Measurements from ENCODE around the gene MAN1C1. TPM values are rescaled to one million over a fixed set of nuclear protein-coding genes. Genes with fewer than 3 reads are reported as not detected.

The MAN1C1 gene
- total RNA-seq, 2 donors from 2014 or later, result 2.2 to 4.3 TPM

GRCh38 chr1:25825605-25826004, 209.0 kb downstream of the MAN1C1 start:
- no peaks in the 10 kb centered on the region for H3K9me3 Mint-ChIP-seq
- no peak overlapping the region for H3K27ac Mint-ChIP-seq
- Histone ChIP-seq H3K36me3 (ENCODE audit: control insufficient read depth, insufficient read depth, low read length) (peaks cover 38% of the 10 kb centered on the region), H3K27ac (ENCODE audit: low read depth, low read length) (no peak overlapping the region), H3K4me1 (ENCODE audit: control insufficient read depth, insufficient read depth, low read length) (no peaks in the 10 kb centered on the region), H3K9ac (ENCODE audit: extremely low read depth, low read length, poor library complexity, severe bottlenecking) (no peak overlapping the region), H3K4me3 (ENCODE audit: low read length) (no peak overlapping the region), H3K9me3 (ENCODE audit: control insufficient read depth, low read length) (no peaks in the 10 kb centered on the region), H3K27me3 (ENCODE audit: control insufficient read depth, insufficient read depth, low read length, poor library complexity, severe bottlenecking) (peaks cover 15% of the 10 kb centered on the region)
- no peak for DNase-seq
- no peak overlapping the region for H3K4me3 Mint-ChIP-seq
- peaks cover 44% of the 10 kb centered on the region for H3K36me3 Mint-ChIP-seq (ENCODE audit: low read depth)
- H3K4me1 Mint-ChIP-seq, result peaks cover 15% of the 10 kb centered on the region
- H3K27me3 Mint-ChIP-seq (ENCODE audit: insufficient read depth), result peaks cover 19% of the 10 kb centered on the region
- TF ChIP-seq, protein P1, sequence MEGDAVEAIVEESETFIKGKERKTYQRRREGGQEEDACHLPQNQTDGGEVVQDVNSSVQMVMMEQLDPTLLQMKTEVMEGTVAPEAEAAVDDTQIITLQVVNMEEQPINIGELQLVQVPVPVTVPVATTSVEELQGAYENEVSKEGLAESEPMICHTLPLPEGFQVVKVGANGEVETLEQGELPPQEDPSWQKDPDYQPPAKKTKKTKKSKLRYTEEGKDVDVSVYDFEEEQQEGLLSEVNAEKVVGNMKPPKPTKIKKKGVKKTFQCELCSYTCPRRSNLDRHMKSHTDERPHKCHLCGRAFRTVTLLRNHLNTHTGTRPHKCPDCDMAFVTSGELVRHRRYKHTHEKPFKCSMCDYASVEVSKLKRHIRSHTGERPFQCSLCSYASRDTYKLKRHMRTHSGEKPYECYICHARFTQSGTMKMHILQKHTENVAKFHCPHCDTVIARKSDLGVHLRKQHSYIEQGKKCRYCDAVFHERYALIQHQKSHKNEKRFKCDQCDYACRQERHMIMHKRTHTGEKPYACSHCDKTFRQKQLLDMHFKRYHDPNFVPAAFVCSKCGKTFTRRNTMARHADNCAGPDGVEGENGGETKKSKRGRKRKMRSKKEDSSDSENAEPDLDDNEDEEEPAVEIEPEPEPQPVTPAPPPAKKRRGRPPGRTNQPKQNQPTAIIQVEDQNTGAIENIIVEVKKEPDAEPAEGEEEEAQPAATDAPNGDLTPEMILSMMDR (conservative IDR thresholded peaks at IDR 0.05), result no peak
- 83 to 98% methylated on average over 1 to 2 of the region's 2 CpGs for WGBS, 2 experiments (ENCODE audit: insufficient coverage in 1 of 2, insufficient read length in 1 of 2)

DNA sequence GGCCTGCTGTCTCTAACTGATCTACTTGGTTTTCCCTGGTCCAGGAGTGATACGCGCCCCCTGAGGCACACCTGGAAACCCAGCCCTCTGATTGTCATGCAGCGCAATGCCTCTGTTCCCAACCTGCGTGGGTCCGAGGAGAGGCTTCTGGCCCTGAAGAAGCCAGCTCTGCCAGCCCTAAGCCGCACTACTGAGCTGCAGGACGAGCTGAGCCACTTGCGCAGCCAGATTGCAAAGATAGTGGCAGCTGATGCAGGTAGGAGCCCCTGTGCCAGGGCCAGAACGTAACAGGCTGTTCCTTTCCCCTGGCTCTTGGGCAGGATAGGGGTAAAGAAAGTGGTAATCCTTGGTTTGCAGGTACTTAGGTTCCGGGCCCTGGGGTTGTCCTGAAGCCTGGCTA, 210.0 kb downstream of the MAN1C1 start:
- whole genome bisulfite sequencing, 2 experiments (ENCODE audit: insufficient coverage in 1 of 2, insufficient read length in 1 of 2), result 89 to 90% methylated on average over 5 to 10 of the region's 10 CpGs
- no peak for DNase-seq
- Mint-ChIP-seq H3K4me3 (no peak overlapping the region), H3K27ac (no peak overlapping the region), H3K4me1 (peaks cover 15% of the 10 kb centered on the region), H3K27me3 (ENCODE audit: insufficient read depth) (peaks cover 19% of the 10 kb centered on the region), H3K9me3 (no peaks in the 10 kb centered on the region), H3K36me3 (ENCODE audit: low read depth) (peaks cover 51% of the 10 kb centered on the region)
- Histone ChIP-seq H3K9ac (ENCODE audit: extremely low read depth, low read length, poor library complexity, severe bottlenecking) (no peak overlapping the region), H3K27ac (ENCODE audit: low read depth, low read length) (no peak overlapping the region), H3K4me1 (ENCODE audit: control insufficient read depth, insufficient read depth, low read length) (peaks cover 9% of the 10 kb centered on the region), H3K36me3 (ENCODE audit: control insufficient read depth, insufficient read depth, low read length) (peaks cover 48% of the 10 kb centered on the region), H3K27me3 (ENCODE audit: control insufficient read depth, insufficient read depth, low read length, poor library complexity, severe bottlenecking) (peaks cover 20% of the 10 kb centered on the region), H3K9me3 (ENCODE audit: control insufficient read depth, low read length) (no peaks in the 10 kb centered on the region), H3K4me3 (ENCODE audit: low read length) (no peak overlapping the region)
- TF ChIP-seq, protein P1 (conservative IDR thresholded peaks at IDR 0.05), result no peak

GRCh38 chr1:25828491-25828890, 211.9 kb downstream of the MAN1C1 start:
- Mint-ChIP-seq H3K4me1 (peaks cover 21% of the 10 kb centered on the region), H3K9me3 (no peaks in the 10 kb centered on the region), H3K27me3 (ENCODE audit: insufficient read depth) (peaks cover 15% of the 10 kb centered on the region), H3K27ac (no peak overlapping the region), H3K4me3 (no peak overlapping the region), H3K36me3 (ENCODE audit: low read depth) (peaks cover 63% of the 10 kb centered on the region)
- Histone ChIP-seq H3K9ac (ENCODE audit: extremely low read depth, low read length, poor library complexity, severe bottlenecking) (no peak overlapping the region), H3K36me3 (ENCODE audit: control insufficient read depth, insufficient read depth, low read length) (peaks cover 57% of the 10 kb centered on the region), H3K9me3 (ENCODE audit: control insufficient read depth, low read length) (no peaks in the 10 kb centered on the region), H3K4me3 (ENCODE audit: low read length) (no peak overlapping the region), H3K27me3 (ENCODE audit: control insufficient read depth, insufficient read depth, low read length, poor library complexity, severe bottlenecking) (peaks cover 20% of the 10 kb centered on the region), H3K27ac (ENCODE audit: low read depth, low read length) (no peak overlapping the region), H3K4me1 (ENCODE audit: control insufficient read depth, insufficient read depth, low read length) (peaks cover 23% of the 10 kb centered on the region)
- TF ChIP-seq, protein P1 (conservative IDR thresholded peaks at IDR 0.05), result no peak
- DNase-seq, result no peak
- WGBS, 2 experiments (ENCODE audit: insufficient coverage in 1 of 2, insufficient read length in 1 of 2), result 90 to 100% methylated on average over 1 to 3 of the region's 3 CpGs
